ENCODE data around the gene PRF1. TPM values are rescaled to one million over a fixed set of nuclear protein-coding genes. Genes with fewer than 3 reads are reported as not detected.
"Not testable (repeated sequence)": the region's sequence is repeated elsewhere in the genome, so short reads cannot be mapped to it uniquely, and the experiment has no call there.

The PRF1 gene
- total RNA-seq, 1 experiment from 2014 or later, result not detected

DNA sequence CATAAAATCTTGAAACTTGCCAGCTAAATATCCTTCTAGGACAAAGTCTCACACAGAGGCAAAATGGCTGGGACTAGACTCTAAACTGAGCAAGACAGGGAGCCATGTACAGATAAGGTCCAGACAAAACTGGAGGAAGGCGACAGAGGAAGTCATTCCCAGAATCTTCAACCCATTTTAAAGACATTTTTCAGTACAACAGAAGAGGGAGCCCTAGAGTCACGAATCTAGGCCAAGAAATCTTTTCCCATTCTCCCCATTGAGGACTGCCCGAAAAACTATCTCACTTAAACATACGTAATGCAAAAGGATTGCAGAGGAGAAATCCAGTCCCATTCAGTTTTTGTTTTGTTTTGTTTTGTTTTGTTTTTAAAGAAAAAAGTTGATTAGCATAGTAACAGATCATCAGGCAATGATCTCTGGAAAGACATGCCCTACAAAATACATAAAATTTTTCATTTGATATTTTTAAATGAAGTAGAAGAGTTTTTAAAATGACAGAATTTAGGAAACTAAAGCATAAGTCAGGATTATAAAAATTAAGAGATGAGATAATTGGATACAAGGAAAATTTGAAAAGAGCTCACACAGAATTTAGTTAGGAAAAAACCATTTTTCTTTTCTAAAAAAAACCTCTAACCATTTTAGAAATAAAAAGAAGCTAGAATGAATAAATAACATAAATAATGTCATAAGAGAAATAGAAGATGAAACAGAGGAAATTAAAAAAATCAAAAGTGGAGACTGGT is 16.9 kb upstream of the PRF1 start:
- in situ Hi-C loops (cut with HindIII; ENCODE audit: low sequenced_read_pairs), result no loop called here
- peak; percentile 3 for DNase-seq (ENCODE audit: low spot score)

DNA sequence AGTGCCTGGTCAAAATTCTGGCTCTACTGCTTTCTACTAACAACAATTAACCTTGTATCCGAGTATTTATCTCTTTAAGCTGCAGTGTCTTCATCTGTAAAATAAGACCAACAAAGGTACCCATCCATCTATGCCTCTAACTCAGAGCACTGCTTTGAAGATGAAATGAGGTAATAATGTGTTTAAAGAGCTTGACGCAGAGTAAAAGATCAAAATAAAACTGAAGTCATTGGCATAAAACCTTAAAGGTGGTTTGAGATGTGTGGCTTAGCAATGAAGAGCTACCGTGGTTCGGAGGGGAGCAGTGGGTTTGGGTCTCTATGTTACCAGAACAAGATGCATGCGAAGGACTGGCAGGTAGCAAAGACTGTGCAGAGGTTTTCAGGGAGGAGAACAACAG is 16.1 kb upstream of the PRF1 start:
- DNase-seq (ENCODE audit: low spot score), result no peak
- in situ Hi-C loops (cut with HindIII; ENCODE audit: low sequenced_read_pairs), result no loop called here

DNA sequence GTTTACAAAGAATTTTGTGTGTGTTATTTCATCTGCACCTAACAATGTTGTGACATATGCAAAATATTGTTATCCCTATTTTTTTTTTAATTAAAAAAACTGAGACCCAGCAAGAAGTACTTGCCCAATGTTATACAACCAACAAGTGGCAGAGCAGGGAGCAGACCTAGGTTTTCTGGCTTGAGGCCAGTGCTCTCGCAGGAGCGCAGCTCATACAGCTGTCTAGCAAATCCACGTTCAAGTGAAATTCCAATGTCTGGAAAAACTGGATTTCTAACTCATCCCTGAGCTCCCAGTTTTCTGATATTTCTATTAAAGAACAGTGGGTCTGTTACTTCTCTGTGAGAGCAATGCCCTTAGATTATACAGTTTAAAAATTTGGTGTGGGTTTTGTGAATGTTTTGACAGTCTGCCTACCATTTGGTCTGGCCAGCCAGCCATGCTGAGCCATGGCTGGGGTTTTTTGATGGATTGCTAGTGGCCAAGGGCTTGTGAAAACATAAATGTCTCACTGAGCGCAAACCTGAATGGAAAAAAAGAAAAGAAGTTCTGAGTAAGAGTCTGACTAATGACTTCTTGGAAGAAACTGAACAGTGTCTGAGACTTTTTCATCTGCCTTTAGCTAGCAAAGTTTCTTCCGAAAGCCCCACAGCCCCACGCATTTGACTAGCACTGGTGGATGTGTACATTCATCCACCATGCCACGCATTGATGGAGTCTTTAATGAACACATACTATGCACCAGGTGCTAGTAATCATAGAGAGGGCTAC is 15.4 kb upstream of the PRF1 start:
- in situ Hi-C loops (cut with HindIII; ENCODE audit: low sequenced_read_pairs), result no loop called here
- DNase-seq (ENCODE audit: low spot score), result no peak

DNA sequence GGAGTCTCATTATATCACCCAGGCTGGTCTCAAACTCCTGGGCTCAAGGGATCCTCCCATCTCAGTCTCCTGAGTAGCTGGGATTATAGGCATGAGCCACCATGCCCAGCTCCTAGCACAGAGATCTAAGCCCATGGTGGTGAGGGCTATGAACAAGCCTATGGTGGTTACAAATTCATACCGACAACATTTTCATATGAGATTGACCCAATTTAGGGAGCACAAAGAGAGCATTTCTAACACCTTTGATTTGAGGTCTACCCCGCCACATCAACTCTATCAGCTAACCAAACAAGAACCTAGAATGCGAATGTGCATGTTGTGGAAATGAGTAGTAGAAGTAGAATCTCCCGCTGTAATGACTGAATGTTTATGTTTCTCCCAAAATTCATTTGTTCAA is 14.2 kb upstream of the PRF1 start:
- no peak for DNase-seq (ENCODE audit: low spot score)
- in situ Hi-C loops (cut with HindIII; ENCODE audit: low sequenced_read_pairs), result no loop called here

DNA sequence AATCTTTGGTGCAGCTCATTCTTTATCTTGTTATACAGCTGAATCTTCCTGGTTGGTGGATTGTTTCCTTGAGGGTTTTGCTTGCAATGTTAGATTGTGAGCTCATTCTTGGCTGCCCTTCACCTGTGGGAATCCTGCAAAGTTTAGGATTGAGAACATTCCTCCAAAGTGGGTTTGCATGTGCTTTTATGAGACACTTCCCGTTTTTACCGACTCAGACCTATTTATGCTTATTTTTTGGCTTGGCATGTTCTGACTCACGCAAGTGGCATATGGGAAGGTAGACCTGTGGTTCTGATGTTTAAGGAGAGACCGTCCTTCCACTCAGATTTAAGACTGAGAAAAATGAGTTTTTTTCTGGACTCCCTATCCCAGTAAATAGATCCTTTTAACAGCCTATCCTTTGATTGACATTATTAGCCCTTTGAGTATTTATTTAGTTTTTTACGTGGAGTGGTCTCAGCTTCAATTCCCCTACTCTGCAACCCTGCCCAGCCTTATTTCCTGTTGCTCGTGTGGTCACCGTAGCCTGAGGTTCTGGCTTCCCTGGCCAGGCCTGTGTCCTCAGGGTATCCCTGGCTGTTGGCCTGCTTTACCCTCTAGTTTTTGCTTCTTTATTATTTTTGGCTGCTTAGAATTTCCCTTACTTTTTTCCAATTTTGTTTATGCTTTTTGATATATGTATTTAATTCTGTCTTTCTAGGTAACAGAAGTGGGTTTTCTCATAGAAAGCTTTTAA is 13.4 kb upstream of the PRF1 start:
- in situ Hi-C loops (cut with HindIII; ENCODE audit: low sequenced_read_pairs), result no loop called here
- no peak for DNase-seq (ENCODE audit: low spot score)

DNA sequence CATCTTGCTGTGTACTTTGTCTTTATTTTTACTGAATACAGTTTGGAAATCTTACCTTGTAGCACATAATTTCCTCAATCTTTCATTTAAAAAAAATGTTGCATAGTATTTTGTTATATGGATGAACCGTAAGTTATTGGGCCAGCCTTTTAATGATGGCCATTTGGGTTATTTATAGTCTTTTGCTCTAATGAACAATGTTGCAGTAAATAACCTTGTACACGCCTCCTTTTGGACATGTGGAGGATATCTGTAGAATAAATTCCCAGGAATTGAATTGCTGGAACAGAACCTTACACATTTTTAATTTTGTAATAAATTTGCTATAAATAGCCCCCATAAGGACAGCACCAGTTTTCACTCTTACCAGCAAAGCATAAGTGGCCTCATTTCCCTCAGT is 12.7 kb upstream of the PRF1 start:
- DNase-seq (ENCODE audit: low spot score), result no peak
- in situ Hi-C loops (cut with HindIII; ENCODE audit: low sequenced_read_pairs), result no loop called here

DNA sequence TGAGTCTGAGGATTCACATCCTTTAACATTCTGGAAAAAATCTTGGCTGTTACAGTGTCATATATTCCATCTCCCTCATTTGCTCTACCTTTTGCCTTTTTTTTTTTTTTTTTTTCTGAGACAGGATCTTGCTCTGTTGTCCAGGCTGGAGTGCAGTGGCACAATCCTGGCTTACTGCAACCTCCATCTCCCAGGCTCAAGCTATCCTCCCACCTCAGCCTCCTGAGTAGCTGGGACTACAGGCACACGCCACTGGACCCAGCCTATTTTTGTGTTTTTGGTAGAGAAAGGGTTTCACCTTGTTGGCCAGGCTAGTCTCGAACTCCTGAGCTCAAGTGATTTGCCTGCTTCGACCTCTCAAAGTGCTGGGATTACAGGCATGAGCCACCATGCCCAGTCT is 11.8 kb upstream of the PRF1 start:
- DNase-seq (ENCODE audit: low spot score); in situ Hi-C loops (cut with HindIII; ENCODE audit: low sequenced_read_pairs): not testable (repeated sequence)

DNA sequence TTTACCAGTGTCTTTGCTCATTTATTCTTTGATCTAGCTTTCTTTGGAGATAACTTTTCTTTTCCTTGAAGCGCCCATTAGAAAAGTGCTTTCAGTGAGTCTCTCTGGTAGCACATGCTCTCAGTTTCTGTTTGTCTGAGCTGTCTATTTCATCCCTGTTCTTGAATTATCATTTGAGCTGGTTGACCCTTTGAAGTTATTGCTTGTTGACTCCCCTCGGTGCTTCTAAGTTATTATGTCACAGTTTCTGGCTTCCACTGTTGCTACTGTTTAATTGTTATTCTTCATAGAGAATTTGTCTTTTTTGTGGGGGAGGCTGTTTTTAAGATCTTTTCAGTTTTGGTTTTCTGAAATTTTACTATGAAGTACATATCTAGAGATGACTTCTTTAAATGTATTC is 11.4 kb upstream of the PRF1 start:
- in situ Hi-C loops (cut with HindIII; ENCODE audit: low sequenced_read_pairs), result no loop called here
- no peak for DNase-seq (ENCODE audit: low spot score)

DNA sequence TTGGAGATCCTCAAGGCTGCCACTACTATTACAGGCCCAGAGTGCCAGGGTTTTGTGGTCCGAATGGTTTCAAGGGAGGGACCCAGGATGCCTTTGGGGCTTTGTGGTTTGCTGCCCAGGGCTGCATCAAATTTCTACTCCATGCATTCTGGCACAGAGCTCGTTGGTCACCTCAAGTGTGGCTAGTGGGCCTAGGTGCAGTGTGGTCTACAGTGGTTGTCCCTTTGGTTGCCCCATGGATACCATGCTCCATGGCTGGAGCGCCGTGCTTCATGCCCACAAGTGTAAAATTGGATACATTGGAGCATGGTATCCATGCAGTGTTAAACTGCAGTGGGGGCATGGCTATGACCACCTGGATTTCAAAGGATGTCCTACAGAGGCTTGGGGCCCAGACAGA is 5.4 kb upstream of the PRF1 start:
- in situ Hi-C loops (cut with HindIII; ENCODE audit: low sequenced_read_pairs), result no loop called here

DNA sequence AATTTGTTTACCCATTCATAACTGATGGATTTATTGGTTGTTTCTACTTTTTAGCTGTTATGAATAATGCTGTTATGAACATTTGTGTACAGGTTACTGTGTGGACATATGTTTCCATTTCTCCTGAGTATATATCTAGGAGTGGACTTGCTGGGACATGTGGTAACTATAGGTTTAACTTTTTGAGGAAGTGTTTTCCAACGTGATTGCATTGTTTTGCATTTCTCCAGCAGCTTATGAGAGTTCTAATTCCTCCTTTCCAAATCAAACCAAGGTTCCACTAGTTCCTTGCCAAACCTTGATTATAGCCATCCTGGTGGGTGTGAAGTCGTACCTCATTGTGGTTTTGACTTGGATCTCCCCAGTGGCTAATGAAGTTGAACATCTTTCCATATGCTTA is 2.6 kb upstream of the PRF1 start:
- no peak for DNase-seq (ENCODE audit: low spot score)
- in situ Hi-C loops (cut with HindIII; ENCODE audit: low sequenced_read_pairs), result no loop called here

More for the DNA sequence above, 5.4 kb upstream of the PRF1 start:
- no peak for DNase-seq (ENCODE audit: low spot score)

DNA sequence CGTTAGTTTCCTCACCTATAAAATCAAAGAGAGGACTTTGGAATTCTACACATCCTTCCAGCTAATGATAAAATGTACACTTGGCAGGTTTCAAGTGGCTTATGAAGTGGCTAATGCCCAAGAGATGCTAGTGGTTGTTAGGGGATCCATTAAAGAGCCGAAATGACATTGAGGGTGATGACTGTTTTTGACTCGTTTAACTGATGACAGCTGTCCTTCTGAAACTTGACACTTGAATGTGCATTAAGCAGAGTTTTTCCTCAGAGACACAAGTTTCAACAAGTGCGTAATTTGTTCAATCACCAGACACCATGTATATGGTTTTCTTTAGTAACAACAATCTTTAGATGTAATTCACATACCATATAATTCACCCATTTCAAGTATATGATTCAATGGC is 1.6 kb upstream of the PRF1 start:
- DNase-seq (ENCODE audit: low spot score), result no peak
- in situ Hi-C loops (cut with HindIII; ENCODE audit: low sequenced_read_pairs), result no loop called here

DNA sequence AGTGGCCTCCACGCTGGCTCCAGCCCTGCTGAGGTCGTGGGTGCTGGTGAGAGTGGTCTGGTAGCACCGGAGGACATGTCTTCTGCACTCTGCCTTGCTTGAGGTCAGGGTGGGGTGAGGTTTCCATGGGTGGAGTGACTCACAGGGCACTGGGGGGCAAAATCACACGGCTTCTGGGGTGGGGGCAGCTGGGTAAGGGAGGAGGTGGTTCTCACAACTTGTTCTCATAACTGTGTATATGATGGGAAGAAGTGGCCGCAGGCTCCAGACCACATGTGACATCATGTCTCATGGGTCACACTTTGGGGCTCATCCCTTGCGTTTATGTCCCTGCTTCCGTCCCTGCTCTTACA is 884 bp upstream of the PRF1 start:
- DNase-seq (ENCODE audit: low spot score), result no peak
- in situ Hi-C loops (cut with HindIII; ENCODE audit: low sequenced_read_pairs), result no loop called here

DNA sequence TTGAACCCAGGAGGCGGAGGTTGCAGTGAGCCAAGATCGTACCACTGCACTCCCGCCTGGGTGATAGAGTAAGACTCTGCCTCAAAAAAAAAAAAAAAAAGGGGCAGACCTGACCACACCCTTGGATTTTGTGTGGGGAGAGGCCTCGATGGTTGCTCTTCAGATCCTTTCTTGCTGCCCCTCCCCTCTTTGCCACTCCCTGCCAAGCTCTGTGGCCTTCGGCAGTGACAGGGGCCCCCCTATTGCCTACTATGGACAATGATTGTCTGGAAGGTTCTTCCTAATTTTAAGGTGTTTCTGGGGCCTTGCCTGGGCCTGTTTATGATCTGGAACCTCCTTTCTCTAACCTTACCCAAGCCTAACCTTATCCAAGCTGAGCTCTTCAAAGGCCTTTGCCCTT is 795 bp downstream of the PRF1 start:
- no peak for DNase-seq (ENCODE audit: low spot score)
- in situ Hi-C loops (cut with HindIII; ENCODE audit: low sequenced_read_pairs), result no loop called here

DNA sequence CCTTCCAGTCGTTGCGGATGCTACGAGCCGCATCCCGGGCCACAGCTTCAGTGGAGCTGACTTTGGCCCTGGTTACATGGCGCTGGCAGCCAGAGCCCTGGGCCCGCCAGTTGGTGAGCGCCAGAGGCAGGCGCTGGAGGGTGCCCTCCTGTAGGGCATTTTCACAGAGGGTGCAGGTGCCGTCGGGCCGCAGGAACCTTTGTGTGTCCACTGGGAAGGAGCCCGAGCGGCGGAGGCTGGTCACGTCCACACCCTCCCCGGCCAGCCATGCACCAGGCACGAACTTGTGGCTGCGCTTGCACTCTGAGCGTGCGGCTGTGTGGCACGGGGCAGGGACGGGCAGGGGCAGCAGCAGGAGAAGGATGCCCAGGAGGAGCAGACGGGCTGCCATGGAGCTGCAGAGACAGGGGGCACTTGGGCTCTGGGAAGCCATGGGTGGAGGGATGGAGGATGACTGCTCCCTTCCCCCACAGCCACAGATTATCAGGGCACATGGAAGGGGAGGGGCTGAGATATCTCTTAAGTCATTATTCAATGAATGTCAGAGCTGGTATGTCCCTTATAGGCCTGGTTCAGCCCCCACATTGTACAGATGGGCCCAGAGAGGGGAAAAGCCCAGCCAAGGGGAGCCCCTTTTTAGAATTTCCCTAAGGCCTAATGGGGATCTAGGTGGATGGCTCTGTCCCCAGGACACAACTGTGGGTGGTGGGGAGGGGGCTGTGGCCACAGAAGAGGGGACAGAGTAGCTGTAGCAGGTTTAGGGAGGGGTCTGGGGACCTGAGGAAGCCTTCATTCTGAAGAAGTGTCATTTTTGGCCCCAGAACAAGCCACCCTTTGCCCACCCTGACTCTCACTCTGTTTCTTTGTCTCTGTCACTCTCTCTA is 1.8 kb downstream of the PRF1 start:
- in situ Hi-C loops (cut with HindIII; ENCODE audit: low sequenced_read_pairs), result no loop called here
- no peak for DNase-seq (ENCODE audit: low spot score)

DNA sequence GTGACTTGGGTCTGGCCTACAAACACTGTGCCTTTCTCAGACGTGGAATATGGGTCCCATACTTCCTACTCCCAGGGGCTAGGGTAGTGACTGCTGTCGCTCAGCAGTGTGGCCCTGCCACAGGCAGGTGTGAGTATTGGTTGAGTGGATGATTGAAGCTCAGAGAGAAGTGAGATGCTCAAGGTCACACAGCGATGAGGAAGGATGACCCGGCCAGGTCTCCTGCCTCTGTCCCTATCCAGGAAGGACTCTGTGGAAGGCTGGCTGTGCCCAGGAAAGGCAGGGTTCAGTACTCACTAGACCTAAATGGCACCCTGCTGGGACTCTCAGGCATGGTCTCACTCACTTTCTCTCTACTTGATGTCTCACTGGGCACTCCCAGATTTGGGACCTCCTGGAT is 2.8 kb downstream of the PRF1 start:
- no peak for DNase-seq (ENCODE audit: low spot score)
- in situ Hi-C loops (cut with HindIII; ENCODE audit: low sequenced_read_pairs), result no loop called here

DNA sequence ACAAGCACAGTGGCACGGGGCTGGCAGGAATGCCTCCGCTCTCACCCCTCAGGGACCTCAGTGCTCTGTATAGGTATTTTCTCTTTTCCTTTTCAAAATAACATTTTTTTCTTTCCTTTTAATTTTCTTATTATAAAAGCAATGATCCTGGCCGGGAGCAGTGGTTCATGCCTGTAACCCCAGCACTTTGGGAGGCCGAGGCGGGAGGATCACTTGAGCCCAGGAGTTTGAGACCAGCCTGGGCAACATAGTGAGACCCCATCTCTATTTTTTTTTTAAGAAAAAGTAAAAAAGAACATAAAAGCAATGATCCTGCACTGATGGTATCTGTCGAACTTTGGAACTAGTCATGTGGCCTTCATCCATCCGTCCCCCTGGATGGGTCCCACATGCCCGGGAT is 3.2 kb downstream of the PRF1 start:
- DNase-seq (ENCODE audit: low spot score), result no peak
- in situ Hi-C loops (cut with HindIII; ENCODE audit: low sequenced_read_pairs), result no loop called here

DNA sequence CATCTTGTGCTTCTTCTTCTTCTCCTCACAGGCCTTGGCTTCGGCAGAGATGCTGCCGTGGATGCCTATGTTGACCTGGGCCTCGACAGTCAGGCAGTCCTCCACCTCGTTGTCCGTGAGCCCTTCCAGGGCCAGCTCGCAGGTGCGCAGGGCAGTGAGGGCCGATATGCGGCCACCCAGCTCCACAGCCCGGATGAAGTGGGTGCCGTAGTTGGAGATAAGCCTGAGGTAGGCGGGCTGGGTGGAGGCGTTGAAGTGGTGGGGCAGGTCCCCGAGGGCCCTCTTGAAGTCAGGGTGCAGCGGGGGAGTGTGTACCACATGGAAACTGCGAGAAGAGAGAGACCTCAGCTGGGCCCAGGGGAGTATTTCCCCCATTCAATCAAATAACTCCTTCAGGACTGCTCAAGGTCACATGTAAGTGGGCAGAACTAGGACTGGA is 3.7 kb downstream of the PRF1 start:
- in situ Hi-C loops (cut with HindIII; ENCODE audit: low sequenced_read_pairs), result no loop called here
- DNase-seq (ENCODE audit: low spot score), result no peak

DNA sequence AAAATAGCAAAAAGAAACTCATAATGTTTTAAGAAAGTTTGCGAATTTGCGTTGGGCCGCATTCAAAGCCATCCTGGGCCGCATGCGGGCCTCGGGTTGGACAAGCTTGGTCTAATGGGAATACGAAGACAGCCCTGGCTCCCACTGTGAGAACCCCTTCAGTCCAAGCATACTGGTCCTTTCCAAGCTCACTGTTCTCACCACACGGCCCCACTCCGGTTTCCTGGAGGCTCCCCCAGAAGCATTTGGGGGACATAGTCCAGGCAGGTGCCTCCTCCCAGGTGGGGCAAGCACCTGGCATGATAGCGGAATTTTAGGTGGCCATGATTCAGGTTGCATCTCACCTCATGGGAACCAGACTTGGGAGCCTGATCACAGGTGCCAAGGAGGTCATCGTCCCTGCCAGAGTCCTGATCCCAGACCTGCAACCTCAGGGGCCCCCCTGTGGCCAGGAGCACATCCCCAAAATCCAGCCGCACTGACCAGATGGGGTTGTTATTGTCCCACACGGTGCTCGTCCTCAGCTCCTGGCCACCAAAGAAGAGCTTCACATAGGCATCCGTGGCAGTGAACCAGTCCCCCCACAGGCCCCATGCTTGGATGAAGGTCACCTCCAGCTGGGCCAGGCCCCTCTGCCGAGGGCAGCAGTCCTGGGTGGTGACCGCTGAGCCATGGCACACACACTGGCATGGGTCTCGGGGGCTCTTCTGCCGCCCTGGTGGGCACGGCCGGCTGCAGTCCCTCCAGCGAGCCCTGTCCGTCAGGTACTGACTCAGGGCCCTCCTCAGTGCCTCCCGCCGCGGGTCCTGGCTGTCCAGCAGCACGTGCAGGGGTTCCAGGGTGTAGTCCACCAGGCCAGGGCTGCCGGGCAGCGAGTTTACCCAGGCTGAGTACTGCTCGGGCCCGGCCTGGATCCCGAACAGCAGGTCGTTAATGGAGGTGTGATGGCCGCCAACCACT is 4.4 kb downstream of the PRF1 start:
- in situ Hi-C loops (cut with HindIII; ENCODE audit: low sequenced_read_pairs), result no loop called here
- DNase-seq (ENCODE audit: low spot score), result no peak
